K562 (cell line): ENCODE results near the gene LRRFIP2. TPM values are rescaled to one million over a fixed set of nuclear protein-coding genes. Genes with fewer than 3 reads are reported as not detected.

Experiments used
- ATAC-seq: fragments of 200-7000 bp; cut with Tn5 transposase; 3 replicates; pipeline ENCODE4 v1.9.1; 2020; ENCODE audit warnings: moderate library complexity
- BruUV-seq: library from RNA; stranded (reverse); fragments of 400-500 nt; replicated peaks from 2 replicates; lab custom pipeline; 2021; lab: Mats Ljungman, UMichigan
- CTCF ChIA-PET: fragments of 300-600 bp; formaldehyde crosslinking; extraction: SDS; loops from one replicate; lab custom pipeline; 2021; ENCODE audit warnings: low intra/inter-chr PET ratio; lab: Yijun Ruan, JAX
- POLR2A ChIA-PET: fragments of 300-600, 350-650 bp; sonication (Branson Sonifier 250); formaldehyde crosslinking; extraction: SDS; loops from one replicate; lab custom pipeline; 2021; ENCODE audit warnings: antibody characterized with exemption, inconsistent platforms; lab: Yijun Ruan, JAX
- DNase-seq, 4 experiments: peaks; one replicate each; pipeline versions ENCODE4 v3.0.0 to v3.0.0-alpha.2; 2011 to 2018; ENCODE audit warnings: low spot score in 3 of 4, mixed read lengths in 3 of 4; ENCODE audit errors: extremely low read depth in 1 of 4
- FAIRE-seq: peaks from 2 replicates; lab custom pipeline; 2011; peaks lifted over from hg19 to GRCh38; lab: Jason Lieb, UNC
- H2AFZ ChIP-seq: 2 replicates; pipeline ENCODE4 v1.6.0; 2011; ENCODE audit warnings: low read depth, low read length, control low read depth, inconsistent platforms
- H3K27ac ChIP-seq: fragments of 200-600 bp; 3 replicates; pipeline ENCODE4 v1.8.0; 2011; ENCODE audit warnings: low read depth, mild to moderate bottlenecking, control low read depth, inconsistent platforms, low read length, moderate library complexity, mixed read lengths; ENCODE audit errors: extremely low read depth
- H3K27me3 ChIP-seq, 2 experiments: fragments of 300-600 bp in 1 of 2; 2 replicates in 1 of 2; 3 replicates in 1 of 2; pipeline versions ENCODE4 v1.6.0 to v1.8.0; 2011; ENCODE audit warnings: inconsistent platforms in 2 of 2, low read length in 2 of 2, mild to moderate bottlenecking in 1 of 2, mixed read lengths in 1 of 2, moderate library complexity in 1 of 2; ENCODE audit not compliant: control insufficient read depth in 2 of 2, insufficient read depth in 2 of 2
- H3K36me3 ChIP-seq: fragments of 300-600 bp; 3 replicates; pipeline ENCODE4 v1.8.0; 2011; ENCODE audit warnings: mild to moderate bottlenecking, low read length, inconsistent platforms; ENCODE audit not compliant: control insufficient read depth, insufficient read depth
- H3K4me1 ChIP-seq, 2 experiments: fragments of 200-600 bp in 1 of 2; replicated peaks in 1 of 2; 2 replicates in 1 of 2; 3 replicates in 1 of 2; pipeline versions ENCODE4 v1.5.1 to v1.8.0; 2011; ENCODE audit warnings: inconsistent platforms in 2 of 2, low read length in 2 of 2, mild to moderate bottlenecking in 1 of 2, mixed read lengths in 1 of 2, moderate library complexity in 1 of 2; ENCODE audit not compliant: control insufficient read depth in 2 of 2, insufficient read depth in 2 of 2
- H3K4me2 ChIP-seq: 2 replicates; pipeline ENCODE4 v1.6.1; 2011; ENCODE audit warnings: low read length, control low read depth, inconsistent platforms, mixed read lengths; ENCODE audit not compliant: insufficient read depth
- H3K4me3 ChIP-seq: fragments of 200-600 bp; sonication (generic), shearing (Covaris generic); 2 replicates; pipeline ENCODE4 v1.5.1; 2016; ENCODE audit warnings: control low read depth, inconsistent platforms
- H3K79me2 ChIP-seq: fragments of 200-600 bp; 3 replicates; pipeline ENCODE4 v1.8.0; 2011; ENCODE audit warnings: low read length, inconsistent platforms; ENCODE audit not compliant: control insufficient read depth, insufficient read depth
- H3K9ac ChIP-seq, 2 experiments: 2 replicates each; pipeline versions ENCODE4 v1.6.0 to v1.6.1; 2011; ENCODE audit warnings: low read depth in 2 of 2, low read length in 2 of 2, control low read depth in 1 of 2, inconsistent platforms in 1 of 2, mild to moderate bottlenecking in 1 of 2, mixed read lengths in 1 of 2; ENCODE audit not compliant: insufficient read depth in 1 of 2
- H3K9me1 ChIP-seq: one replicate; pipeline ENCODE4 v1.6.0; 2011; ENCODE audit warnings: inconsistent platforms, mild to moderate bottlenecking, low read length, moderate library complexity; ENCODE audit not compliant: control insufficient read depth, insufficient read depth
- H3K9me3 ChIP-seq: replicated peaks from 2 replicates; pipeline ENCODE4 v1.5.1; 2011; ENCODE audit warnings: low read depth, low read length, inconsistent platforms; ENCODE audit not compliant: control insufficient read depth, insufficient read depth
- H4K20me1 ChIP-seq: replicated peaks from 2 replicates; pipeline ENCODE4 v1.6.1; 2011; ENCODE audit warnings: low read length, inconsistent platforms, mixed read lengths; ENCODE audit not compliant: control insufficient read depth, insufficient read depth
- ADNP ChIP-seq: fragments of 200-800 bp; sonication (Bioruptor generic); IDR thresholded peaks from 2 replicates; pipeline ENCODE4 v1.6.1; 2016; ENCODE audit warnings: missing genetic modification characterization, missing compliant biosample characterization
- BCL6 ChIP-seq: fragments of 250-450 bp; sonication (Bioruptor Pico); IDR thresholded peaks from 2 replicates; pipeline ENCODE4 v1.4.0; 2020
- BCOR ChIP-seq: fragments of 450-650 bp; IDR thresholded peaks from 2 replicates; pipeline ENCODE4 v1.6.1; 2016
- CBX1 ChIP-seq: sonication (generic); IDR thresholded peaks from 2 replicates; pipeline ENCODE4 v1.6.1; 2016; ENCODE audit warnings: antibody characterized with exemption, low read depth, mild to moderate bottlenecking
- FOS ChIP-seq: IDR thresholded peaks from 3 replicates; pipeline ENCODE4 v1.6.1; 2011; ENCODE audit not compliant: insufficient read length; ENCODE audit errors: extremely low read depth
- MAZ ChIP-seq, 2 experiments: fragments of 450-650 bp in 1 of 2; sonication (generic) in 1 of 2; formaldehyde crosslinking; IDR thresholded peaks in 1 of 2; conservative IDR thresholded peaks in 1 of 2; 2 replicates each; pipeline versions ENCODE4 v1.4.0 to v1.5.0; 2020; ENCODE audit warnings: mild to moderate bottlenecking in 1 of 2, missing genetic modification reagents in 1 of 2
- POU5F1 ChIP-seq: fragments of 150-350 bp; IDR thresholded peaks from 2 replicates; pipeline ENCODE4 v1.6.1; 2014; ENCODE audit warnings: borderline replicate concordance, low read length, low read depth, mild to moderate bottlenecking; ENCODE audit not compliant: partially characterized antibody
- RCOR1 ChIP-seq, 2 experiments: IDR thresholded peaks; 2 replicates each; pipeline ENCODE4 v1.6.1; 2012; ENCODE audit warnings: low read depth in 2 of 2, low read length in 2 of 2, borderline replicate concordance in 1 of 2, improper control_type of control experiment in 1 of 2
- RNF2 ChIP-seq: sonication (generic); IDR thresholded peaks from 2 replicates; pipeline ENCODE4 v1.6.1; 2016
- SMARCA5 ChIP-seq: fragments of 450-650 bp; IDR thresholded peaks from 2 replicates; pipeline ENCODE4 v1.6.1; 2016
- XRCC5 ChIP-seq: fragments of 200-400 bp; formaldehyde crosslinking; IDR thresholded peaks from 2 replicates; pipeline ENCODE4 v1.6.1; 2017; ENCODE audit warnings: low read depth, mild to moderate bottlenecking, low read length
- ZNF347 ChIP-seq: fragments of 450-650 bp; formaldehyde crosslinking; IDR thresholded peaks from 2 replicates; pipeline ENCODE4 v1.4.0; 2020; ENCODE audit warnings: low read depth, mild to moderate bottlenecking, moderate library complexity
- ZNF436 ChIP-seq: fragments of 250-450, 450-650 bp; sonication (Bioruptor Pico); formaldehyde crosslinking; IDR thresholded peaks from 2 replicates; pipeline ENCODE4 v1.7.0; 2020; ENCODE audit warnings: mild to moderate bottlenecking
- ZNF584 ChIP-seq: fragments of 200-800 bp; sonication (Bioruptor generic); IDR thresholded peaks from 2 replicates; pipeline ENCODE4 v1.6.1; 2016; ENCODE audit warnings: low read depth, mild to moderate bottlenecking, missing genetic modification characterization, missing compliant biosample characterization
- WGBS: fragments of 100-300 bp; shearing (Covaris generic); methylation state at CpG from one replicate; pipeline ENCODE4 v1.1.6; 2016; ENCODE audit warnings: low coverage, mixed read lengths; ENCODE audit not compliant: insufficient coverage; ENCODE audit errors: missing lambda C conversion rate; 5-methylcytosine and 5-hydroxymethylcytosine counted together
- in situ Hi-C: fragments of 300-500 bp; cut with MboI; formaldehyde crosslinking; loops from 4 replicates; pipeline ENCODE4 v1.15.0; 2018; ENCODE audit warnings: inconsistent platforms, mixed read lengths
- intact Hi-C: fragments of 100-400 bp; cut with micrococcal nuclease; formaldehyde crosslinking; loops from 2 replicates; pipeline ENCODE4 v1.14.2; 2022
- polyA plus RNA-seq, 8 experiments: library from polyadenylated mRNA; depleted of rRNA in 4 of 8; stranded (reverse) in 5 of 8; unstranded in 3 of 8; fragments of >200 nt; fragmentation: Nextera tagmentation in 2 of 8; fragmentation: Illumina TruSeq in 1 of 8; extraction: Ambion mirVana in 2 of 8; extraction: Trizol in 1 of 8; gene quantifications; 2 replicates each; pipeline versions ENCODE4 v1.2.1 to v1.2.3, GENCODE V29; 2011 to 2014; ENCODE audit warnings: inconsistent platforms in 1 of 8, missing spikeins in 1 of 8
- total RNA-seq, 7 experiments: library from RNA; depleted of rRNA in 6 of 7; stranded (reverse); fragments of >200 nt in 6 of 7; fragmentation: Illumina TruSeq in 2 of 7; extraction: Trizol in 2 of 7; gene quantifications; 2 replicates each; pipeline versions ENCODE4 v1.2.1 to v1.2.3, GENCODE V29; 2011 to 2021; ENCODE audit warnings: low replicate concordance in 1 of 7
- TF ChIP-seq, protein P1 (sequence below), 3 experiments: IDR thresholded peaks in 2 of 3; conservative IDR thresholded peaks in 1 of 3; 2 replicates each; pipeline ENCODE4 v1.5.1; 2011 to 2012; ENCODE audit warnings: low read length in 3 of 3, mild to moderate bottlenecking in 3 of 3, control low read depth in 2 of 3, improper control_type of control experiment in 1 of 3, inconsistent platforms in 1 of 3, low read depth in 1 of 3, mixed read lengths in 1 of 3, moderate library complexity in 1 of 3; ENCODE audit not compliant: insufficient read depth in 2 of 3
- TF ChIP-seq, protein P2 (sequence below): fragments of 250-450 bp; sonication (Bioruptor Pico); IDR thresholded peaks from 2 replicates; pipeline ENCODE4 v1.4.0; 2020
- TF ChIP-seq, protein P3 (sequence below): IDR thresholded peaks from 2 replicates; pipeline ENCODE4 v1.6.1; 2016; ENCODE audit warnings: missing genetic modification characterization, missing compliant biosample characterization
- TF ChIP-seq, protein P4 (sequence below), 2 experiments: fragments of 200-800 bp in 1 of 2; sonication (Bioruptor generic) in 1 of 2; sonication (generic) in 1 of 2; formaldehyde crosslinking in 1 of 2; IDR thresholded peaks in 1 of 2; conservative IDR thresholded peaks in 1 of 2; 2 replicates each; pipeline versions ENCODE4 v1.5.0 to v1.6.1; 2016 to 2020; ENCODE audit warnings: missing compliant biosample characterization in 1 of 2, missing genetic modification characterization in 1 of 2, missing genetic modification reagents in 1 of 2

LRRFIP2 gene
- total and polyA plus RNA-seq, 9 of the 15 experiments (the other 6 are each of a cell fraction or from before 2014, with no cell fraction given): 9.9 to 53.9 (median 42.7) TPM

DNA sequence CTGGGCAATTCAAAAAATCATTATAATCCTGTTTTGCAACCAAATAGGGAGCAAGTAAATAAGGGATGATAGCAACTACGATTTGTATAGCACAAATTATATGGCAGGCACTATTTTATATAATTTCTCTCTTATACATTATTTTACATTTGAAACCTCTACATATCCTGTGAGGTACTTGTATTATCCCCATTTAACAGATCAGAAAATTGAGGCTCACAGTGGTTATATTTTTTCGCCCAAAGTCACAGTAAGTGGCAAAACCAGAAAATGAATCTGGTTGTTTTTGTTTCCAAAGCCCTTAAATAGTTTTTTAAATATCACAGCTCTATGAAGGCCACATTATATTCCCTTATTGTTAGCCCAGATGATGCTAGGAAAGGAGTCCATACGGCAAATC lies 106.8 kb downstream of the LRRFIP2 start:
- H3K4me2 ChIP-seq: no peak overlapping the region
- no peak overlapping the region for H3K4me3 ChIP-seq
- ATAC-seq (no peak), FAIRE-seq (no peak), DNase-seq (no peak)
- POLR2A ChIA-PET: interaction anchor here (1.4 kb wide), 1 partner anchor 11 kb away, joined by 3 read pairs; no protein-coding TSS in a partner anchor
- BruUV-seq: no TSS peak
- CTCF ChIA-PET: no interaction called here
- no peaks in the 10 kb centered on the region for H3K27me3 ChIP-seq
- no peaks in the 10 kb centered on the region for H3K79me2 ChIP-seq
- 61% methylated on average over 3 of the region's 3 CpGs for WGBS
- H3K4me1 ChIP-seq: no peaks in the 10 kb centered on the region
- in situ Hi-C loops: no loop called here
- H3K9me3 ChIP-seq: no peaks in the 10 kb centered on the region
- no peak overlapping the region for H3K27ac ChIP-seq
- no peak overlapping the region for H2AFZ ChIP-seq
- H3K9me1 ChIP-seq: no peaks in the 10 kb centered on the region
- intact Hi-C loops: no loop called here
- H3K36me3 ChIP-seq: peaks cover 39% of the 10 kb centered on the region
- no peak overlapping the region for H3K9ac ChIP-seq
- H4K20me1 ChIP-seq: no peaks in the 10 kb centered on the region
- TF ChIP-seq XRCC5 (no peak), ZNF584 (CRISPR knock-in tag) (no peak), RNF2 (no peak), BCOR (peak; percentile 49; the same call in 1 of the 2 replicates), BCL6 (no peak), FOS (no peak), ZNF436 (CRISPR knock-in tag) (no peak), POU5F1 (no peak), MAZ (CRISPR knock-in tag; conservative IDR thresholded peaks at IDR 0.05 in 1 of 2, IDR thresholded peaks at IDR 0.05 in 1 of 2) (no peak), CBX1 (no peak), RCOR1 (IDR thresholded peaks at IDR 0.05; ENCODE audit: borderline replicate concordance in 1 of 2, low read depth in 2 of 2, low read length in 2 of 2) (0 out of 4 replicates have a peak, but pooled peaks of 1 of the 2 experiments have one; percentile 20), SMARCA5 (no peak), ZNF347 (CRISPR knock-in tag) (no peak), ADNP (tag) (peak; percentile 76)
- TF ChIP-seq, protein P1, sequence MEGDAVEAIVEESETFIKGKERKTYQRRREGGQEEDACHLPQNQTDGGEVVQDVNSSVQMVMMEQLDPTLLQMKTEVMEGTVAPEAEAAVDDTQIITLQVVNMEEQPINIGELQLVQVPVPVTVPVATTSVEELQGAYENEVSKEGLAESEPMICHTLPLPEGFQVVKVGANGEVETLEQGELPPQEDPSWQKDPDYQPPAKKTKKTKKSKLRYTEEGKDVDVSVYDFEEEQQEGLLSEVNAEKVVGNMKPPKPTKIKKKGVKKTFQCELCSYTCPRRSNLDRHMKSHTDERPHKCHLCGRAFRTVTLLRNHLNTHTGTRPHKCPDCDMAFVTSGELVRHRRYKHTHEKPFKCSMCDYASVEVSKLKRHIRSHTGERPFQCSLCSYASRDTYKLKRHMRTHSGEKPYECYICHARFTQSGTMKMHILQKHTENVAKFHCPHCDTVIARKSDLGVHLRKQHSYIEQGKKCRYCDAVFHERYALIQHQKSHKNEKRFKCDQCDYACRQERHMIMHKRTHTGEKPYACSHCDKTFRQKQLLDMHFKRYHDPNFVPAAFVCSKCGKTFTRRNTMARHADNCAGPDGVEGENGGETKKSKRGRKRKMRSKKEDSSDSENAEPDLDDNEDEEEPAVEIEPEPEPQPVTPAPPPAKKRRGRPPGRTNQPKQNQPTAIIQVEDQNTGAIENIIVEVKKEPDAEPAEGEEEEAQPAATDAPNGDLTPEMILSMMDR (IDR thresholded peaks at IDR 0.05 in 2 of 3, conservative IDR thresholded peaks at IDR 0.05 in 1 of 3; ENCODE audit: insufficient read depth in 2 of 3, low read depth in 1 of 3, low read length in 3 of 3): no peak
- TF ChIP-seq, protein P2, sequence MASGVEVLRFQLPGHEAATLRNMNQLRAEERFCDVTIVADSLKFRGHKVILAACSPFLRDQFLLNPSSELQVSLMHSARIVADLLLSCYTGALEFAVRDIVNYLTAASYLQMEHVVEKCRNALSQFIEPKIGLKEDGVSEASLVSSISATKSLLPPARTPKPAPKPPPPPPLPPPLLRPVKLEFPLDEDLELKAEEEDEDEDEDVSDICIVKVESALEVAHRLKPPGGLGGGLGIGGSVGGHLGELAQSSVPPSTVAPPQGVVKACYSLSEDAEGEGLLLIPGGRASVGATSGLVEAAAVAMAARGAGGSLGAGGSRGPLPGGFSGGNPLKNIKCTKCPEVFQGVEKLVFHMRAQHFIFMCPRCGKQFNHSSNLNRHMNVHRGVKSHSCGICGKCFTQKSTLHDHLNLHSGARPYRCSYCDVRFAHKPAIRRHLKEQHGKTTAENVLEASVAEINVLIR: no peak
- TF ChIP-seq, protein P3, sequence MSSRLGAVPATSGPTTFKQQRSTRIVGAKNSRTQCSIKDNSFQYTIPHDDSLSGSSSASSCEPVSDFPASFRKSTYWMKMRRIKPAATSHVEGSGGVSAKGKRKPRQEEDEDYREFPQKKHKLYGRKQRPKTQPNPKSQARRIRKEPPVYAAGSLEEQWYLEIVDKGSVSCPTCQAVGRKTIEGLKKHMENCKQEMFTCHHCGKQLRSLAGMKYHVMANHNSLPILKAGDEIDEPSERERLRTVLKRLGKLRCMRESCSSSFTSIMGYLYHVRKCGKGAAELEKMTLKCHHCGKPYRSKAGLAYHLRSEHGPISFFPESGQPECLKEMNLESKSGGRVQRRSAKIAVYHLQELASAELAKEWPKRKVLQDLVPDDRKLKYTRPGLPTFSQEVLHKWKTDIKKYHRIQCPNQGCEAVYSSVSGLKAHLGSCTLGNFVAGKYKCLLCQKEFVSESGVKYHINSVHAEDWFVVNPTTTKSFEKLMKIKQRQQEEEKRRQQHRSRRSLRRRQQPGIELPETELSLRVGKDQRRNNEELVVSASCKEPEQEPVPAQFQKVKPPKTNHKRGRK (tag): no peak
- TF ChIP-seq, protein P4, sequence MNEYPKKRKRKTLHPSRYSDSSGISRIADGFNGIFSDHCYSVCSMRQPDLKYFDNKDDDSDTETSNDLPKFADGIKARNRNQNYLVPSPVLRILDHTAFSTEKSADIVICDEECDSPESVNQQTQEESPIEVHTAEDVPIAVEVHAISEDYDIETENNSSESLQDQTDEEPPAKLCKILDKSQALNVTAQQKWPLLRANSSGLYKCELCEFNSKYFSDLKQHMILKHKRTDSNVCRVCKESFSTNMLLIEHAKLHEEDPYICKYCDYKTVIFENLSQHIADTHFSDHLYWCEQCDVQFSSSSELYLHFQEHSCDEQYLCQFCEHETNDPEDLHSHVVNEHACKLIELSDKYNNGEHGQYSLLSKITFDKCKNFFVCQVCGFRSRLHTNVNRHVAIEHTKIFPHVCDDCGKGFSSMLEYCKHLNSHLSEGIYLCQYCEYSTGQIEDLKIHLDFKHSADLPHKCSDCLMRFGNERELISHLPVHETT (CRISPR knock-in tag; conservative IDR thresholded peaks at IDR 0.05 in 1 of 2, IDR thresholded peaks at IDR 0.05 in 1 of 2): no peak
